GM12864 (cell line): ENCODE data around the gene TTC6.

Source experiments
- DNase-seq: peaks from one replicate; pipeline ENCODE4 v3.0.0-alpha.2; 2011; ENCODE audit warnings: low read depth
- H3K4me3 ChIP-seq: 2 replicates; pipeline ENCODE4 v1.5.1; 2011; ENCODE audit warnings: mild to moderate bottlenecking, low read depth, low read length, control low read depth
- CTCF ChIP-seq: IDR thresholded peaks from 2 replicates; pipeline ENCODE4 v1.5.1; 2011; ENCODE audit warnings: low read depth, mild to moderate bottlenecking, moderate library complexity, low read length, control low read depth, inconsistent platforms; ENCODE audit errors: missing control alignments

Gene TTC6

GRCh38 chr14:37620856-37621255 lies 25.4 kb downstream of the TTC6 start:
- TF ChIP-seq CTCF = no peak
- H3K4me3 ChIP-seq = no peak overlapping the region
- DNase-seq = no peak

GRCh38 chr14:37622231-37622923 lies 26.9 kb downstream of the TTC6 start:
- TF ChIP-seq CTCF = no peak
- DNase-seq = no peak
- H3K4me3 ChIP-seq = no peak overlapping the region

GRCh38 chr14:37623426-37623951 lies 28.1 kb downstream of the TTC6 start:
- no peak overlapping the region for H3K4me3 ChIP-seq
- no peak for DNase-seq
- TF ChIP-seq CTCF = no peak

- TF ChIP-seq CTCF = no peak
- no peak for DNase-seq
- H3K4me3 ChIP-seq = no peak overlapping the region
Measured at GRCh38 chr14:37623971-37624370, 28.5 kb downstream of the TTC6 start.

GRCh38 chr14:37625597-37626595 lies 30.5 kb downstream of the TTC6 start:
- no peak for TF ChIP-seq CTCF
- no peak overlapping the region for H3K4me3 ChIP-seq
- DNase-seq = no peak

GRCh38 chr14:37637341-37637740 lies 41.9 kb downstream of the TTC6 start:
- H3K4me3 ChIP-seq = no peak overlapping the region
- no peak for DNase-seq
- TF ChIP-seq CTCF = no peak
